NCI-H2029 treated with DMSO at 0.1 percent for 48 hours (cell line): ENCODE data around the gene TNRC18.
"Not testable (repeated sequence)": the region's sequence is repeated elsewhere in the genome, so short reads cannot be mapped to it uniquely, and the experiment has no call there.

Experiments
- DNase-seq: peaks from one replicate; lab custom pipeline; 2025; lab: John Stamatoyannopoulos, UW

Gene TNRC18

DNA sequence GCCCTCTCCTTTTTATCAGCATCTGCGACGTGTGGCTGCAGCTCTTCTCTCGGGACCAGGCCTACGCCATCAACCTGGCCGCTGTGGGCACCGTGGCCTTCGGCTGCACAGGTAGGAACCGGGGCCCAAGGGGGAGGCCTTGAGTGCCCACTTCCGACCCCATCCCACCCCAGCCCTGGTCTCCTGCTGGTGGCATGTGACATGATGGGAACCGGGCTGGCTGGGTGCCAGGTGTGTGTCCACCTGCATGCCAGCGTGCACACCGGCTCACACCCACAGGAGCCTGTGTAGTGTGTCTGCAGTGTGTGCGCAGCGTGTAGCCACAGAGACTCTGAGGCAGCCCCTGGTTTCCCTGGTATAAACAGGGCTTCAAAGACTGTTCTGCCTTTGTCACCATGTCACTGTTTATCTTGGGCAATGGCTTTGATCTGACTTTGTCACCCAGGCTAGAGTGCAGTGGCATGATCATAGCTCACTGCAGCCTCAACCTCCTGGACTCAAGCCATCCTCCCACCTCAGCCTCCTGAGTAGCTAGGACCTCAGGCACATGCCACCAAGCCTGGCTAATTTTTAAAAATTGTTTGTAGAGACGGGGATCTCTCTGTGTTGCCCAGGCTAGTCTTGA lies 131.8 kb downstream of the TNRC18 start:
- not testable (repeated sequence) for DNase-seq

DNA sequence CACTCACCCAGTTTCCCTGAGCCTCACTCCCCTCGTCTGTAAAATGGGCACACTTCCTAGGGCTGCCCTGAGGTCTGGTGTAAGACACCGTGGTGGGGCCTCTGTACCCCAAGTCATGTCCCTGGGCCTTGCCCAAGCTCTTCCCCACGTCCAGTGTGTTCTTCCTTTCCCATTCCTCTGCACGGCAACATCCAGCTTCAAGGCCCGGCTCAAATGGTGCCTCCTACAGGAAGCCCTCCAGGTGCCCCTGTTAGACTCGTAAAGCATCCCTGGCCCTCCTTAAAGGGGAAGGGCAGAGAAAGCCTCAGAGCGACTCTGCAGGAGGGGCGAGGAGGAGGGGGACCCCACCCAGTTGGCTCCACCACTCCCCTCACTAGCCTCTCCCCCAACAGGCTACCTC lies 132.3 kb downstream of the TNRC18 start:
- no peak for DNase-seq

- no peak for DNase-seq
Observed at GRCh38 chr7:5289355-5289754, 134.3 kb downstream of the TNRC18 start.

DNA sequence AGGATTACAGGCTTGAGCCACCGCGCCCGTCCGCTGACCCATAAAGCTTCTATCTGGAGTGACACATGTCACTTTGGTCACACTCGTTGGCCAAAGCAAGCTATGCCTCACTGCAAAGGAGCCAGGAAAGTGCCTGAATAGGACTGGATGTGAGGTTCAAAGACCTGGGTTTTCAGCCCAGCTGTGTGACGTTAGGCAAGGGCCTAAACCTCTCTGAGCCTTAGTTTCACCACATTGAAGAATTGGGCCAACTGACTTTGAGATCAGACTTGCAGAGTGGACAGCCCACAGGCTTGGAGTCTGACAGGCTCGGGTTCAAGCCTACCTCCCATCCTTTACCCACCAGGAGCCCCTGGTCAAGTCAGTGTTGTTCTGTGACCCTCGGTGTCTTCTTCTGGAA lies 135.1 kb downstream of the TNRC18 start:
- DNase-seq: not testable (repeated sequence)

DNA sequence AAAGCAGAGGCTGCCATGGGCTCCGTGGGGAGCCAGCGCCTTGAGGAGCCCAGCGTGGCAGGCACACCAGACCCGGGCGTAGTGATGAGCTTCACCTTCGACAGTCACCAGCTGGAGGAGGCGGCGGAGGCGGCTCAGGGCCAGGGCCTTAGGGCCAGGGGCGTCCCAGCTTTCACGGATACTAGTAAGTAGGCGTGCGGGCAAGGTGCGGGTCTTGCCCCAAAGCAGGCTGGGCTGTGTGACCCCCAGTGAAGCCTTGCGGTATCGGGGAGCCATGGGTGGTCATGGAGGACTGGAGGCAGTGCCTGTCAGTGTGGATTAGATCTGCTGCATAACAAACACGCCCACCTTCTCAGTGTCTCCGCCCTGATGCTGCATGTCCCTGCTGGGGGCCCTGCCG lies 135.8 kb downstream of the TNRC18 start:
- DNase-seq: no peak

DNA sequence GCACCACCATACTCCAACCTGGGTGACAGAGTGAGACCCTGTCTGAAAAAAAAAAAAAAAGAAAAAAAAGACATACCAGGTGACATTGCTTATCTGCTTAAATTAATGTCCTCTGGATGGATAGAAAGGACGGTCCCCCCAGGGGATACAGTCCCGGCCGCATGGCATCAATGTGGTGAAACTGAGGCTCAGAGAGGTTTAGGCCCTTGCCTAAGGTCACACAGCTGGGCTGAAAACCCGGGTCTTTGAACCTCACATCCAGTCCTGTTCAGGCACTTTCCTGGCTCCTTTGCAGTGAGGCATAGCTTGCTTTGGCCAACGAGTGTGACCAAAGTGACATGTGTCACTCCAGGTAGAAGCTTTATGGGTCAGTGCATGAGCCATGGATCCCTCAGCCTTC lies 136.3 kb downstream of the TNRC18 start:
- DNase-seq: not testable (repeated sequence)

DNA sequence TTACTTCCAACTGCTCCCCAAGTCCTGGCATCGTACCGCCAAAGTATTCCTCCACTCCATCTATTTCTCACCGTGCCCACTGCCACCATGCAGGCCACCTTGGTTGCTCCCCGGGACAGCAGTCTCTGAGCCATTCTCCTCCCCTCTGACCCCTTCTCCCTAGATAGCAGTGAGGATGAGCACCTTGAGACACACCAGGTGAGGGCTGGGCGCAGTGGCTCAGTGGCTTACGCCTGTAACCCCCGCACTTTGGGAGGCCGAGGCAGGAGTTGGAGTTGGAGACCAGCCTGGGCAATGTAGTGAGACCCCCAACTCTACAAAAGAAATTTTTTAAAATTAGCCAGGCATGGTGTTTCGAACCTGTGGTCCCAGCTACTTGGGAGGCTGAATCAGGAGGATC lies 136.7 kb downstream of the TNRC18 start:
- no peak for DNase-seq

DNA sequence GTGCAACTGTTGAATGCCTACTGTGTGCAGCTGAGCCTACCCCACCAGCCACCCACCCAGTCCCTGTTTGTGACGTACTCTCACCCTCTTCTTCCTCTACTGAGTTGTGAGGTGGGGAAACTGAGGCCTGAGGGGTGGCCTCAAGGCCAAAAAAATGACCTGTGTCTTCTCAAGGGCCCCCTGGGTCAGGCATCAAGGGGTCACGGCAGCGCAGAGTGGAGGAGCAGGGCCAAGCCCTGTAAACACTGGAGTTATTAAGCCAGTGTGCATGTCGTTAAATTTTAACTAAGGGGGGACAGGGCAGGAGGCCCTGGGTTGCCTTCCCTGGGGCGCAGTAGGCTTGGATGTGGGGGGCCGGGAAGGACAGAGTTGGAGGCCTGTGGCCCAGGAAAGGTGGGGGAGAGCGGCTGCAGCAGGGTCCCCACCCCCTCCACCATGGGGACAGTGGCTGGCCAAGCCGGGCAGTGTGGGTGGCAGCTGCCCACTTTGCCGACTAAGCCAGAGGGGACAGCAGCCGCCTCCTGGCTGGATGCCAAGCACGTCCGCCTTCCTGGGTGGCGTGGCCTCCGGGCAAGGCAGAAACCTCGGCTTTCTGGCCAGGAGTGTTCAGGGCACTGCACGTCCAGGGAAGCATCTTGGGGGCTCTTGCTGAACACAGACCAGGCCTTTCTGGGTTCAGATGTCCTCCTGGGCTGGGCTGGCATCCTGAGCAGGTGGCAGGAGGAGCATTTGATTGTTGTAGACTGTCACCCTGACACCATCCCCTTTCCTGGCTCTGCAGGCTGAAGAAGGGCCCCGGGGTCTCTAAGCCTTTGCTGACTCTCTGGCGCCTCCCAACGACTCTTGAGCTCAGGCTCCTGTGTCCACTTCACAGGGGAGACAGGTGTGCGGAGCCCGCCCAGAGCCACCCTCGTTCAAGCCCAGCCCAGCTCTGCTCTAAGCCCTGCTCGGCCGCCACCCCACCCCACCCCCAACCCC lies 139.0 kb downstream of the TNRC18 start:
- DNase-seq: peak; percentile 87

GRCh38 chr7:5283421-5284303 lies 140.0 kb downstream of the TNRC18 start:
- DNase-seq: no peak

DNA sequence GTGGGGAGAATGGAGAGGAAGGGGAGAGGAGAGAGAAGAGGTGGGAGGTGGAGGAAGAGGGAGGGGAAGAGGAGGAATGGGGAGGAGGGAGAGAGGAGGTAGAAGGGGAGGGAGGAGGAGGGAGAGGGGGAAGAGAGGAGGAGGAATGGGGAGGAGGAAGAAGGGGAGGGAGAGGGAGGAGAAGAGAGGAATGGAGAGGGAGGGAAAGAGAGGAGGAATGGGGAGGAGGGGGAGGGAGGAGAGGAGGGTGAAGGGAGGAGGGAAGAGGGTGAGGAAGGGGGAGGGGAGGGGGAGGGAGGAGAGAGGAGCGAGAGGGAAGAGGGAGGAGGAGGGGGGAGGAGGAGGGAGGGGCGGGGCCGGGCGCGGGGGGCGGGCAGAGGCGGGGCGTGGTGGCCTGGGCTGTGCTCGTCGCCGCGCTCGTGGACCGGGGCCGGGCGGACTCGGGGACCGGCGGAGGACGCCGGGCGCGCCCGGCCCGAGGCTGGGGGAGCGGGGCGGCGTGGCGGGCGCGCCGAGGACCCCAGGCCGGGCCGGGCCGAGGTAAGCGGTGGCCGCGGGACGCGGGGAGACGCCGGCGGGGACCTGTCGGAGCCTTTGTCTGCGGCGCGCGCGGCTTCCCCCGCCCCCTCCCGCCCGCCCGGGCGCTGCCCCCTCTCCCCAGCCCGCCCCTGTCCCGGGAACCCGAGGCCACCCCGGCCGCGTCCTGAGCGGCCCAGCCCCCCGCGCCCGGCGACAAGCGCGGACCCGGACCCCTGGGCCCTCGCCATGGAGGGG lies 140.9 kb downstream of the TNRC18 start, which contains the start of gene SLC29A4:
SLC29A4 (plus strand) TSS at position 401 of the 774 bp plus-strand sequence. CDS start 4,874 bp downstream, outside the sequence.
- DNase-seq: no peak

DNA sequence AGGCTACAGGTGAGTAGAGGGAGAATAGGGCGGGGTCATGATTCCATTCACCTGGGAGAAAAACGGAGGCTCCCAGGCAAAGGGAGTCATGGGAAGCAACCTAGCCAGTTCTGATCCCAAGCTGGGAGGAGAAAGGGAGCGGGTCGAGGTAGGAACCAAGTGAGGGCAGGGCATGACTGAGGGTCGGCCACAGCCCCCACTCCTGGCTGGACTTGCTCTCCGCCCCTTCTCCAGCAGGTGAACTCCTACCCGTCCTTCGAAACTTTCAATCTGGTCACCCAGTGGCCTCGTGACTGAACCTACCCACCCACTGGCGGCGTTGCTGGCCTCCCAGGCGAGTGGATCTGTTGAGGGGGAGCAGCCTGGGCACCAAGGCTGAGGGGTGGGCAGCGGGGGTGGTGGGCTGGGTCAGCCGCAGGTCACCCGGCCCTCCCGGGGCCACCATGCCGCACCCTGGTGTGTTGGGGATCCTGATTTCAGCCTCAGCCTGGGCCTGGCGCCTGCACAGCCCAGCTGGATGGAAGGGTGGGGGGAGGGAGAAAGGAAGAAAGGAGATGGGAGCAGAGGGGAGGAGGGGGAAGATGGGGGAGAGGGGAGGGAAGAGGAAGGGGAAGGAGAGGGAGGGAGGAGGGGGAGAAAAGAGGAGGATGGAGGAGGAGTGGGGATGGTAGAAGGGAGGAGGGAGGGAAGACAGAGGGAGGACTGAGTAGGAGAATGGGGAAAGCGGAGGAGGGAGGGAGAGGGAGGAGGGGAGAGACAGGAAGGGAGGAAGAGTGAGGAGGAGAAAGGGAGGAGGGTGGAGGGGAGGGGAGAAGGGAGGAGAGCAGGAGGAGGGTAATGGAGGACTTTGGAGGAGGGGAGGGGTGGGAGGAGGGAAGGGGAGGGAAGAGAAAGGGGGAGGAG lies 141.8 kb downstream of the TNRC18 start:
- not testable (repeated sequence) for DNase-seq

GRCh38 chr7:5279734-5280133 lies 143.9 kb downstream of the TNRC18 start:
- DNase-seq: no peak

DNA sequence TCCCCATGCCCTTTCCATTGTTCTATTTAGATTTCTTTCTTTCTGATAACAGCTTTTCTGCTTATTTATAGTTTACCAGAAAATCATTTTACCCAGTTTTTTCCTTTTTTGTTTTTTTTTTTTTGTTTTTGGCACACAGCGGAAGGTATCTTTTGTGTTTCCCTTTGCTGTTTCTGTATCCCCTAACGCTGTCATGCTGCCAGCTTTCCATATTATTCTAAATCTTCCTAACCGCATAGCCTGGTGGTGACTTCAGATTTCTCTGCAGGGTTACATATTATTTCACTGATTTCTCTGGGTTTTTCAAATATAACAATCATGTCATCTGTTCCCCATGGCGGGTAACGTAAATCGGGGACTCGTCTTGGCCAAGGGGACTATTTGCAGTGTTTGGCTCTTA lies 144.9 kb downstream of the TNRC18 start:
- DNase-seq: no peak

GRCh38 chr7:5276611-5277010 lies 147.0 kb downstream of the TNRC18 start:
- no peak for DNase-seq

DNA sequence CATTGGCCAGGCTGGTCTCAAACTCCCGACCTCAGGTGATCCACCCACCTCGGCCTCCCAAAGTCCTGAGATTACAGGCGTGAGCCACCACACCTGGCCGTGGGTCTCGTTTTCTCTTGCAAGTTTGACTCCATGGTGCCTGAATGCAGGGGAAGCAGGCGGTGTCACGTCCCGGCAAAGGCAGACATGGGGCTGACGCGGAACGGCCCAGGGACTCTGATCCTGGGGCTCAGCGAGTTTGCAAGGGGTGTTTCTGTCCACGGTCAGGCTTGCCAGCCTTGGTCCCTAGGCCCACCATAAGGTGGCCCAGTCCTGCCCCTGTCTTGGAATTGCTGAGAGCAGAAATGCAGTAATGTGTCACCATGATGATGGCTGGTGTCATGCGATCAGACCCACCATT lies 147.5 kb downstream of the TNRC18 start:
- not testable (repeated sequence) for DNase-seq

- DNase-seq: not testable (repeated sequence)
Observed at GRCh38 chr7:5275510-5275909, 148.1 kb downstream of the TNRC18 start.

DNA sequence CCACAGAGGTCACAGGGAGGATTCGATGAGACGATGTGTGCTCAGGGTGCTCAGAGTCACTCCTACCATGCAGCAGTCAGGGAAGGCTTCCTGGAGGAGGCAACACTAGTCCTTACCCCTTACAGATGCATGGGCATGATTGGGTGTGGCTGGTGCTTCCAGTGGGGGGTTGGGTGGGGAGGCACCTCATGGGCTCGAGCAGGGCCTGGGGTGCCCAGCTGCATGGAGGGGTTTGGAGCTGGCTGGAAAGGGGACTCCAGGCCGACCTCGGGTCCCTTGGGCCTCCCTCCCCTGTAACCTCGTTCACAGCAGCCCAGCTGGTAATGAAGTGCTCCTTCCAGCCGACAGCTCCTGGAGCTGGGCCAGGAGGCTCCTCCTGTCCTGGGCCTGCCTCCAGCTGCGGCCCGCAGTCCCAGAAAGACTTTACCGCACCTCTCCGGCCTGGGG lies 148.6 kb downstream of the TNRC18 start:
- peak; percentile 33 for DNase-seq

DNA sequence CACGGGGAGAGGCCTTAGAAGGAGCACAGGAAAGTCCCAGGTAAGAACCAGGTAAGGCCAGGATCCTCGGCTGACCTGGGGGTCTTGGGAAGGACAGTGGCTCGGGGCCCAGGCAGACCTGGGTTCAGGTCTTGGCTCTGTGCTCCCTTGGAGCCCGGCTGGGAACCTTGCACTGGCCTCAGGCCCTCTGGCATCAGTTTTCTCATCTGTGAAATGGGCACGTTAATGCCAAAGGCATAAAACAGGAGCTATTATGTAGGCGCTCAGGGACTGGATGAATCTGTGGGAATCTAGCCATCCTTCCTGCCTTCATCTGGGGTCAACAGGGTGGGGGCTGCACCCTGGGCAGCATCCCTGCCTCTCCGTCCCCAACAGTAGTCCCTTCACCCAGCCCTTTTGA lies 149.2 kb downstream of the TNRC18 start:
- no peak for DNase-seq

DNA sequence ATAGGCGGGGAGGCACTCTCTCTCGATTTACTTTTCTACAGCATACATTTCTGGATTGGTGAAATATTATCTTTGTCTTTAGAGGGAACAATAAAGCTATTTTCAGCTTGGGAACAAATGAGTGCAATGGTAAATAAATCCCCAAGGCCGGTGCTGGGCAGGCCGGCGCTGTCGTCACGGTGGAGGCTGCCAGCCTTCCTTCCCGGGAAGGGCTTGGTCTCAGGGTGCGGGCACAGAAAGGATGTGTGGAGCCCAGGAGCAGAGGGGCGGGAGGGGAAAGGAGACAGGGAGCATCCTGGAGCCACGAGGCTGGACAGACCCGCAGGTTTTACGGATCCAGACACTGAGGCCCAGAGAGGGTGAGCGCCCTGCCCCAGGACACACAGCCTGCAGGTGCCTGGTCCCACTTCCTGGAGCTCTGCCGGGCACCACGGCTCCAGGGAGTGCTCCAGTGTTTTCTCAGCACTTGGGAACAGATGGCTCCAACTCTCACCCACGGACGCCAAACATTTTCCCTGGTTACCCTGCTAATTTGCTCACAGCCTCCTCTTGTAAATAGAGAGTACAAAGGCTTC lies 149.7 kb downstream of the TNRC18 start:
- DNase-seq: peak; percentile 73

- DNase-seq: no peak
Observed at GRCh38 chr7:5270788-5271187, 152.8 kb downstream of the TNRC18 start.
